Activated CD4-positive, CD25-positive, alpha-beta regulatory T cell treated with anti-CD3 and anti-CD28 coated beads, Interleukin-2, amount 50 U/mL, for 72 hours (primary cell): Measurements from ENCODE around the gene HES5.

Source experiments
- DNase-seq: peaks from one replicate; pipeline ENCODE4 v3.0.0; 2021

Gene HES5

GRCh38 chr1:2513939-2514652, 16.0 kb downstream of the HES5 start:
- no peak for DNase-seq

DNA sequence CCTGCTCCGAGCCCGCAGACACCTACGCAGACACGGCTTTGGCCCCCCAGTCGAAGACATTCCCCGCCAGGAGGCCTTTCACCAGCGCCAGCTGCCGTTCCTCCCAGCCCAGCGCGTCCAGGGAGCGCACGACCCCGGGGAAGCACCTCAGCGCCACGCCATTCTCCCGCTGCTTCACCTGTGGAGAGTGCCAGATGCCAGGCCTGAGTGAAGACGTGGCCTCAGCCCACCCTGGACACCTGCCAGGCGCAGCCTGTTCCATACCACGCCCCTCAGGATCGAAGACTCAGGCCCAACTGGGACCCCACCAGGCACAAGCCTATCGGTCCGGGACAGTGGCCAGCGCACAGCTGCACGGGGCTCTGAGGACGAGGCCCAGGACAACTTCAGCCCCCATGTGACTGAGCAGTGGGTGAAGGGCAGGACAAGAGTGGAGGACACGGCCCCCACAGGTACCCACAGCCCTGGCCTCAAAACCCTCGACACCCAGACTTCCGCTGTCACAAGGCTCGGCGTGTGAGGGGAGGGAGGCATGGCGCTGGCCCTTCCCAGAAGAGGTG, 17.1 kb downstream of the HES5 start:
- no peak for DNase-seq

DNA sequence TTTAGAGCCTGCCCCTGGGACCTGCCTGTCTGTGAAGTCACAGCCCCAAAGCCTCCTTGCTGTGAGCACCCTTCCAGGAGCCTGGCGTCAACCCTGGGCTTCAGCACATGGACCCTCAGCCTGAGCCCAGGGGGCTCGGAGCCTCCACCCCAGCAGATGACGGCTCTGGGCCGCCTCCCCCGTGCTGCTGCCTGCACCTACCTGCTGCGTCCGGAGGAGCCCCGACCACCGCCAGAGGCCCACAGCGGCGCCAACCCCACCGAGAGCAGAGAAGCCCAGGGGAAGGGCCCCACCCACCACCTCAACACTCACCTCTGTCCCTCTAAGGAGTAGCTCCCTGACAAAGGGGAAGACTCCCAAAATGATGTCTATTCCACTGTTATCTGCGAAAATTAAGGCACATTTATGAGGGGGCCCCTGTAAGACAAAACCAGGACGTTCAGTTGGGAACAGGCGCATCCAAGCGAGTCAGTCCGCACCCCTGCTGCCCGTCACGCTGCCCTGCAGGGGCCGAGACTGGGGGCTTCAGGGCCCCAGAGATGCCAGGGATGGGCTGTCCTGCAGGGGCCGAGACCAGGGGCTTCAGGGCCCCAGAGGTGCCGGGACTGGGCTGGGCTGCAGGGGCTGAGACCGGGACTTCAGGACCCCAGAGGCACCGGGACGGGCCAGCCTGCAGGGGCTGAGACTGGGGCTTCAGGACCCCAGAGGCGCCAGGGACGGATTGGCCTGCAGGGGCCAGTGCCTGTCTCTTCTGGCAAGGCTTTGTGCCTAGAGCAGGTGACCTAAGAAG, 19.5 kb downstream of the HES5 start:
- no peak for DNase-seq

- no peak for DNase-seq
These were observed 20.5 kb downstream of the HES5 start for GRCh38 chr1:2509589-2509988.

- no peak for DNase-seq
These were observed 21.3 kb downstream of the HES5 start for GRCh38 chr1:2508751-2509150.

DNA sequence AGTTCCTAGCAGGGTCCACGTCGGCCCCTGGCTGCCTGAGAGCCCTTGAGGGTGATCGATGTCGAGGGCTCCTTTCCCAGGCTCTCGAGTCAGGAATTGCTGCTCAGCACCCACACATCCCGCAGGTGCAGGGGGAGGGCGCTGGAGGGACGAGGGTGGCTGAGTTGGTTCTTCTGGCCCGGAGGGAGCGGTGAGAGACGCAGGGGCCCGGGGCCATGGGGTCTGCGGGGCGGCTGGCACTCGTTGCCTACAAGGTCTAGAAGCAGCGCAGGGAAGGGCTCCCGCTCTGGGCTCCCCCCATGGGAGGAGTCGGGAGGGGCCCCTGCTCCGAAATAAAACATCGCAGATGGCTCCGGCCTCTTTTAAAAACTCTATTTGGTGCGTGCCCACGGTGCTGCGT, 21.9 kb downstream of the HES5 start:
- no peak for DNase-seq

DNA sequence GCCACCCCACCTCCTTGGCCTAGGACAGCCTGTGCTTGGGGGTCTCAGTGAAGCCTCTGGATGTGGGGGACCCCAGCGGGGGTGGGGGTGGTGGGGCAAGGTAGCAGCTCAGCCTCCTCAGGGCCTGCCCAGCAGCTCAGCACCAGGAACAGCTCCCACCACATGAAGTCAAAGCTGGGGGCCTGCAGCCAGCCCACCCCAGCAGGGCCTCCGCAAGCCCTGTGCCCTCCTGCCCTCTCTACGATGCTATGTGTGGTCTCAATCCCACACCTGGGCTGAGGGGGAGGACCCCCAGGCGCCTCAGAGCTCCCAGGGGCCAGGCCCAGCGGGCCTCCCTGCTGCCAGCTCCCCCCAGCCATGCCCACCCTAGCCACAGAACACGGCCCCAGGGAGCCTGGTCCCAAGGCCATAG, 22.3 kb downstream of the HES5 start:
- DNase-seq = no peak

DNA sequence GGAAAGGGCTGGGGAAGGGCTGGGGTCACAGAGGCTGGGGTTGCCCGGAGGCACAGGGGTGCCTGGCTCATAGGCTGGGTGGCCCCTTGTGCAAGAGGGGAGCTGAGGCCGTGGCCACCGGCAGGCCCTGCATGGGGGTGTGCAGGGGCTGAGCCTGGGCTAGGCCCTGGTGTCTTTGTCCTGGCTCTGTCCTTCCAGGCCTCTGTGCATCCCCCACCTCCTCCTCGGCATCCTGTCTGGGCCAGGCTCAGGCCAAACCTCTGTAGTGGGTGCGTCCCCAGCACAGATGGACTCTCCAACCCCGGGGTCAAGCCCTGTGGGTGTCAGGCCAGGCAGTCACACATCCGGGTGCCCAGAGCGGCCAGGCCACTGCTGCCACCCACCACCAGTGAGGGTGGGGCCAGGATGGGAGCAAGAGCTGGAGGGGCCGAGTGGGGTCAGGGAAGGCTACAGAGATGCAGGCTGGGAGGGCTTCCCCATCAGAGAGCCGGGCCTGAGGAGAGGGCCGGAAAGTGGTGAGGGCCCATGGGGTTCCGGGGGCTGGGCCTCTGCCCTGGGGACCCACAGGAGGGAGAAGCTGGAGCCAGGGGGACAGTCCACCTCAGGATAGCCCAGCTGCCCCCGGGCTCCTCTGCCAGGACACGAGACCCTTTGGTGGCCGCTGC, 23.0 kb downstream of the HES5 start:
- no peak for DNase-seq

GRCh38 chr1:2506007-2506860, 23.8 kb downstream of the HES5 start:
- DNase-seq = no peak

GRCh38 chr1:2505461-2505994, 24.5 kb downstream of the HES5 start:
- no peak for DNase-seq

DNA sequence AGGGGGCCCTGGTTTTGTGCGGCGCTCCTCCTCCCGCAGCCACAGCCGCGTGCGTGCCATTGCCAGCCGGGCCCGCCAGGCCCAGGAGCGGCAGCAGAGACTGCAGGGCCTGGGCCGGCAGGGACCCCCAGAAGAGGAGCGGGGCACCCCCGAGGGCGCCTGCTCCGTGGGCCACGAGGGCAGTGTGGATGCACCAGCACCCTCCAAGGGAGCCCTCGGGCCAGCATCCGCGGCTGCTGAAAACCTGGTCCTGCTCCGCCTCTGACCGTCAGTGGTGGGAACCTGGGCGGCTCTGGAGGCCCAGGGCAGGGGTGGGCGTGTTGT, 25.2 kb downstream of the HES5 start:
- DNase-seq = no peak

DNA sequence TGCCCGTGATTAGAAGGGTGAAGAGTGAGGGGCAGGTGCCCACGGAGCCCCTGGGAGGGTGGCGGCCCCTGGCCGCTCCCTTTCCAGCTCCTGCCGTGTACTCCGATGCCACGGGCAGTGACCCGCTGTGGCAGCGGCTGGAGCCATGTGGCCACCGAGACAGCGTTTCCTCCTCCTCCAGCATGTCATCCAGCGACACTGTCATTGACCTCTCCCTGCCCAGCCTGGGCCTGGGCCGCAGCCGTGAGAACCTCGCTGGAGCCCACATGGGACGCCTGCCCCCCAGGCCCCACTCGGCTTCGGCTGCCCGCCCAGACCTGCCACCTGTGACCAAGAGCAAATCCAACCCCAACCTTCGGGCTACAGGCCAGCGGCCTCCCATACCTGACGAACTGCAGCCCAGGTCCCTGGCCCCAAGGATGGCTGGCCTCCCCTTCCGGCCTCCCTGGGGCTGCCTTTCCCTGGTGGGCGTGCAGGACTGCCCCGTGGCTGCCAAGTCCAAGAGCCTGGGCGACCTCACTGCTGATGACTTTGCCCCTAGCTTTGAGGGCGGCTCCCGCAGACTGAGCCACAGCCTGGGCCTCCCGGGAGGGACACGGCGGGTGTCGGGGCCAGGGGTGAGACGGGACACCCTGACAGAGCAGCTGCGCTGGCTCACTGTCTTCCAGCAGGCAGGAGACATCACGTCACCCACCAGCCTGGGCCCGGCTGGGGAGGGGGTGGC, 25.7 kb downstream of the HES5 start:
- no peak for DNase-seq

DNA sequence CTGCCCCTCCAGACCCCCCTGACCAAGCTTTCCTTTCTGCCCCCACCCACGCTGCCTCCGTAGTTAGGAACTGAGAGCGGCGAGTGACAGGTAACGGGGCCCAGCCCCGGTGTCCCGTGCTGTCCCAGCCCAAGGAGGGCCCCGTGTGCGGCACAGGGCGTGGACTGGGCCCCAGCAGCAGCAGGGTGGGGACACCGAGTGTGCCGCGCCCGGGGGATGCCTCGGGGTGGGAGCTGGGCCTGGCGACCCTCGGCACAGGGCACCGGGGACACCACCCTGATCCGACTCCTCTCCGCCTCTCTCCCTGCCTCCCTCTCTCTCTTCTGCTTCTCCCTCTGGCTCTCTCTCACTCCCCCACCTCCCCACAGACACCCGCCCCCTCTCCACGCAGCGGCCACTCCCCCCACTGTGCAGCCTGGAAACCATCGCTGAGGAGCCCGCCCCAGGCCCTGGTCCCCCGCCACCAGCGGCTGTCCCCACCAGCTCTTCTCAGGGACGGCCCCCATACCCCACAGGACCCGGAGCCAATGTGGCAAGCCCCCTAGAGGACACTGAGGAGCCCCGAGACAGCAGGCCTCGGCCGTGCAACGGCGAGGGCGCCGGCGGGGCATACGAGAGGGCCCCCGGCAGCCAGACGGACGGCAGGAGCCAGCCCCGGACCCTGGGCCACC, 26.4 kb downstream of the HES5 start:
- no peak for DNase-seq

DNA sequence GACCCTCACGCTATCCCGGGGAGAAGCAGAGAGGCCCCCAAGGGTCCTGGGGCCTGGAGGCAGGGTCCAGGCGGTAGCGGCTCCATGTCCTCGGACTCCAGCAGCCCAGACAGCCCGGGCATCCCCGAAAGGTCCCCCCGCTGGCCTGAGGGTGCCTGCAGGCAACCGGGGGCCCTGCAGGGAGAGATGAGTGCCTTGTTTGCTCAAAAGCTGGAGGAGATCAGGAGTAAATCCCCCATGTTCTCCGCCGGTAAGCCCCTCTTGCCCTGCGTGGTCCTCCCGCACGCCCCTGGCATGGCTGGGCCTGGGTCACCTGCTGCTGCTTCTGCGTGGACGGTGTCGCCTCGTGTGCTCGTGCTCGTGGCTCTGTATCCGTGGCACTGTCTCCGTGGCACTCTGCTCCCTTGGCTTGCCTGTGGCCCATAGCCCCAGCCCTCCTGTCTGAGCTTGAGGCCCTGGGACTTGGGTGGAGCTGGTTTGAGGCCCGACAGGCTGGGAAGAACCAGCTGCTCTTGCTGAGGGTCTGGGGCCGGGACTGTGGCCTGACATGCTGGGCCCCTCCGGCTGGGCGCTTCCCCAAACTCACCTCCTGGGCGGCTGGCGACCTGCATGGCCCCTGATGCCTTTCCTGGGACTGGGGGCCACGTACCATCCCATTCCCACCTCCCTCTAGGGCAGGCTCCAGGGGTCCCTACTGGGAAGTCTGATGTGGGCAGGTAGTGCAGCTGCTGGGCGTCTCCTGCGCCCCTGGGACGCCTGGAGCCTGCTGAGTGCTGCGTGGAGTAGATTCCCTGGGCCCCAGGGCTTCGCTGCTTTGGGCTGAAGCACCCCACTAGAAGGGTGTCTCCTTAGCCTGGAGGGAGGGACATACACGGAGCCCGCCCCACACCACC, 27.2 kb downstream of the HES5 start:
- no peak for DNase-seq

- DNase-seq = no peak
These were observed 27.9 kb downstream of the HES5 start for GRCh38 chr1:2502210-2502609.

DNA sequence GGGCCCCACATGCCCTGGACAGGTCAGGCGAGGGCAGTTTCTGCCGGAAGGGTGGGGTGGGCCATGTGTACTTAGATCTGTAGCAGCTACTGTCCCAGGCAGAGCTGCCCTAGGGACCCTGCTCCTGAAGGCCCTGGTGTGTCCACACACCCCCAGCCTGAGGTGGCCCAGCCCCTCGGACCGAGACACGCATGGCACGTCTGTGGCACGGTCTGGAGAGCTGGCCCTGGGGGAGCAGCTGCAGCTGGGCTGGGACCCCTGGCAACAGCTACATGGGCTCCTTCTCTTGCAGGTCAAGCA, 28.3 kb downstream of the HES5 start:
- DNase-seq = no peak

DNA sequence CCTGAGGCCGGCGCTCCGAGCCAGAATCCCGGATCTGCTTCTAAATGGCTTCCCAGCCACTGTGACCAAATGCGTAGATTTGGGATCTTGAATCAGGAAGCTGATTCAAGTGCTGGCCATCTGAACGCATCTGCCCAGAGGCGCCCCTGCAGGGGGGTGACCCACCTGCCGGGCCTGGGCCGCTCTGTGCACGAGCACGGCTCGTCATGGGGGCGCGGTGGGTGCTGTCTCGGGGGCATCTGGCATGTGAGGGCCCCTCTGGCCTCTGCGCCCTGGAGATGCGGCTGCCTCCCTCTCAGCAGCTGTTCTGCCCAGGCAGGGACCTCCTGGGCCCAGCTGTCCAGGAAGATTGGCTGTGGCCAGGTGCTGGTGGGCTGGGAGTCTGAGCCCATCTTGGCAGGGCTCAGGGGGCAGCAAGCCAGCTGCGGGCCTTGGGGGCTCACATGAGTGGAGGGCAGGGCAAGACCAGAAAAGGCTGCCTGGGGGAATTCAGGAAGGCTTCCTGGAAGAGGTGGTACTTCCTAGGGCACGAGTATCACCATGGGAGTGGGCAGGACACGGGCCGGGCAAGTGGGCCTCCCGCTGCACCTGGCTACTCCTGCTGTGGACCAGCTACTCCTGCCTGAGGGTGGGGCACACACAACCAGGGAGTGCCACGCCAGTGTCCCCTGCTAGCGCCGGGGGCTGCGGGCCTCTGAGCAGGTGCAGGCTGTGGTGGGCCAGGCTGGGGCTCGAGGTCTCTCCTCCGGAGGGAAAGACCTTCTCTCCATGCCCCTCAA, 28.8 kb downstream of the HES5 start:
- no peak for DNase-seq

GRCh38 chr1:2499986-2500596, 30.0 kb downstream of the HES5 start:
- DNase-seq = peak; percentile 42

GRCh38 chr1:2499260-2499659, 30.8 kb downstream of the HES5 start:
- no peak for DNase-seq
